HG02884 (cell line): Measurements from ENCODE around the gene TPI1.
A peak's percentile ranks its signal among the peaks of the same experiment; 100 is the strongest.

ENCODE experiments used
- ATAC-seq: cut with Tn5 transposase; IDR thresholded peaks from one replicate; pipeline ENCODE4 v1.9.1; 2021; ENCODE audit warnings: mild to moderate bottlenecking, moderate library complexity; ENCODE audit not compliant: unreplicated experiment

TPI1 gene

DNA sequence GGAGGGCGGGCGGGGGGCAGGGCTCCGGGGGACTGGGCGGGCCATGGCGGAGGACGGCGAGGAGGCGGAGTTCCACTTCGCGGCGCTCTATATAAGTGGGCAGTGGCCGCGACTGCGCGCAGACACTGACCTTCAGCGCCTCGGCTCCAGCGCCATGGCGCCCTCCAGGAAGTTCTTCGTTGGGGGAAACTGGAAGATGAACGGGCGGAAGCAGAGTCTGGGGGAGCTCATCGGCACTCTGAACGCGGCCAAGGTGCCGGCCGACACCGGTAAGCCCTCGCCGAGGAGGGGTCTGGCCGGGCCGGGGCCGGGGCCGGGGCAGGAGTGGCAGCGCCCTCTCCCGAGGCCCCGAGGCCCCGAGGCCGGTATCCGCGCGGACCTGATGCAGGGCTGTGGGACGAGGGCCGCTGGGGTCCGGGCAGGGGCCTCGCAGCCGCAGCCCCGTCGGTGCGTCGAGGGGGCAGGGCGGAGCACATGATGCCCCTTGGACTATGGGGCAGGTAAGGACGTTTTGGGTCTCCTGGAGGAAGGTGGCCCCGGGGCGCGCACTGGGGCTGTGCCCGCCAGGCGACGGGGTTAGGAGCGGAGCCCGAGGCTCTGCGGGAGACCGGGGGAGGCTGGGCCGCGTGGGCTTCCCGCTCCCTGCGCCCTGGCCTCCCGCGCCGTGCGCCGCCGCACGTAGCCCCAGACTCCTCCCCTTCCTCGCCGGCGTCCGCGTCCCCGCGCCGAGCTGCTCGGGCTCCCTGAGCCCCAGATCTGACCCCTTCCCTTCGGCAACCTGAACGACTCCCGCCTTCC lies at the start of gene TPI1:
TSS of gene TPI1 (plus strand) at position 119 of the 798 bp plus-strand sequence. CDS start at position 155, 36 bp downstream.
- peak; percentile 52 for ATAC-seq

DNA sequence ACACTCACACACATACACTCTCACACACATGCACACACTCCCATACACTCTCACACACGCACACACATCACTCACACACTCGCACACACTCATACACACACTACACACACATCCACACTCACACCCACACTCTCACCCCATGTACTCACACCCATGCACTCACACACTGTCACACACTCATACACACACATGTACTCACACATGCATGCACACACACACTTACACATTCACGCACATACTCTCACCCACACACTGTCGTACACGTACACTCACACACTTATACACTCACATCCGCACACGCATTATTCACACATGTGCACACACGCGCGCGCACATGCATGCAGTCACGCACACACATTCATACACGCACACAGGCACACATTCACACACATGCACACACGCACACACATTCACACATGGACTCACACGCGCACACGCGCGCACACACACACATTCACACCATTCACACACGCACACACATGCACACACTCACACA lies 49.6 kb upstream of the TPI1 start:
- no peak for ATAC-seq

DNA sequence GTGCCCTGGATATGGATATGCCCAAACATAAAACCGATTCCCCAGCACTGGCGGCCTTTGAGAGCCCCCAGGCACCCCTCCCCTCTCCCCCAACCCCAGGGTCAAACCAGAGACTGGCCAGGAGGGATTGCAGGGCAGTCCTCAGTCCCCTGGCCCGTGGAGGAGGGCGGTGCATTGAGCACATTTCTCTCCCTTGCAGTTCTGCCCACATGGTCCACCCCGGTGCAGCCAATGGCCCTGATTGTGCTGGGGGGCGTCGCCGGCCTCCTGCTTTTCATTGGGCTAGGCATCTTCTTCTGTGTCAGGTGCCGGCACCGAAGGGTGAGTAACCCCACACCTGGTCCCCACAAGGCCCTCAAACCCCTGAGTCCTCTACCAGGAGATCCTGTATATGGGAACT lies 49.1 kb upstream of the TPI1 start:
- ATAC-seq, result no peak

DNA sequence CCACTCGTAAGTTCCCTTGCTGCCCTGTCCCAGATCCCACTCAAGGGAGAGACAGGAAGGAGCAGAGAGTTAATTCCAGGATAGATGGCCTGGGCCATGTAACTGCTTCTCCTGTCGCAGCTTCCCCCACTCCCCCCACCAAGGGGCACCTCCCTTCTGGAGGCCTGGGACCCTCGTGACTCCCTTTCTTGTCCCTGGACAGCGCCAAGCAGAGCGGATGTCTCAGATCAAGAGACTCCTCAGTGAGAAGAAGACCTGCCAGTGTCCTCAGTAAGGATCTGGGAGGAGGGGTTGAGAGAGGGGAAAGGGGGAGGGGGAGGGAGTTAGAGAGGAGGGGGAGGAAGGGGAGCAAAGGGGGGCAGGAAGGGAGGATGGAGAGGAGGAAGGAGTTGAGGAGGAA lies 48.7 kb upstream of the TPI1 start:
- no peak for ATAC-seq

DNA sequence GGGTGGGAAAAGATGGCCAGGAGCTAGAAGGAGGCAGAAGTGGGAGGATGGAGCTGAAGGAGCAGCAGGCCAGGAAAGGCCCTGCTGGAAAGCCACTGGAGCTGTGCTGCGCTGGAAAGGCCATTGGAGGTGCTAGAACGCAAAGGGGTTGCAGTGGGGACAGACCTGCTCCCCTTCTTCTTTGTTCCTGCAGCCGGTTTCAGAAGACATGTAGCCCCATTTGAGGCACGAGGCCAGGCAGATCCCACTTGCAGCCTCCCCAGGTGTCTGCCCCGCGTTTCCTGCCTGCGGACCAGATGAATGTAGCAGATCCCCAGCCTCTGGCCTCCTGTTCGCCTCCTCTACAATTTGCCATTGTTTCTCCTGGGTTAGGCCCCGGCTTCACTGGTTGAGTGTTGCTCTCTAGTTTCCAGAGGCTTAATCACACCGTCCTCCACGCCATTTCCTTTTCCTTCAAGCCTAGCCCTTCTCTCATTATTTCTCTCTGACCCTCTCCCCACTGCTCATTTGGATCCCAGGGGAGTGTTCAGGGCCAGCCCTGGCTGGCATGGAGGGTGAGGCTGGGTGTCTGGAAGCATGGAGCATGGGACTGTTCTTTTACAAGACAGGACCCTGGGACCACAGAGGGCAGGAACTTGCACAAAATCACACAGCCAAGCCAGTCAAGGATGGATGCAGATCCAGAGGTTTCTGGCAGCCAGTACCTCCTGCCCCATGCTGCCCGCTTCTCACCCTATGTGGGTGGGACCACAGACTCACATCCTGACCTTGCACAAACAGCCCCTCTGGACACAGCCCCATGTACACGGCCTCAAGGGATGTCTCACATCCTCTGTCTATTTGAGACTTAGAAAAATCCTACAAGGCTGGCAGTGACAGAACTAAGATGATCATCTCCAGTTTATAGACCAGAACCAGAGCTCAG lies 48.0 kb upstream of the TPI1 start:
- no peak for ATAC-seq

DNA sequence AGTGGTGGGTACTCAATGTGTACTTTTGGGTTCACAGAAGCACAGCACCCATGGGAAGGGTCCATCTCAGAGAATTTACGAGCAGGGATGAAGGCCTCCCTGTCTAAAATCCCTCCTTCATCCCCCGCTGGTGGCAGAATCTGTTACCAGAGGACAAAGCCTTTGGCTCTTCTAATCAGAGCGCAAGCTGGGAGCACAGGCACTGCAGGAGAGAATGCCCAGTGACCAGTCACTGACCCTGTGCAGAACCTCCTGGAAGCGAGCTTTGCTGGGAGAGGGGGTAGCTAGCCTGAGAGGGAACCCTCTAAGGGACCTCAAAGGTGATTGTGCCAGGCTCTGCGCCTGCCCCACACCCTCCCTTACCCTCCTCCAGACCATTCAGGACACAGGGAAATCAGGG lies 47.2 kb upstream of the TPI1 start:
- ATAC-seq, result no peak

DNA sequence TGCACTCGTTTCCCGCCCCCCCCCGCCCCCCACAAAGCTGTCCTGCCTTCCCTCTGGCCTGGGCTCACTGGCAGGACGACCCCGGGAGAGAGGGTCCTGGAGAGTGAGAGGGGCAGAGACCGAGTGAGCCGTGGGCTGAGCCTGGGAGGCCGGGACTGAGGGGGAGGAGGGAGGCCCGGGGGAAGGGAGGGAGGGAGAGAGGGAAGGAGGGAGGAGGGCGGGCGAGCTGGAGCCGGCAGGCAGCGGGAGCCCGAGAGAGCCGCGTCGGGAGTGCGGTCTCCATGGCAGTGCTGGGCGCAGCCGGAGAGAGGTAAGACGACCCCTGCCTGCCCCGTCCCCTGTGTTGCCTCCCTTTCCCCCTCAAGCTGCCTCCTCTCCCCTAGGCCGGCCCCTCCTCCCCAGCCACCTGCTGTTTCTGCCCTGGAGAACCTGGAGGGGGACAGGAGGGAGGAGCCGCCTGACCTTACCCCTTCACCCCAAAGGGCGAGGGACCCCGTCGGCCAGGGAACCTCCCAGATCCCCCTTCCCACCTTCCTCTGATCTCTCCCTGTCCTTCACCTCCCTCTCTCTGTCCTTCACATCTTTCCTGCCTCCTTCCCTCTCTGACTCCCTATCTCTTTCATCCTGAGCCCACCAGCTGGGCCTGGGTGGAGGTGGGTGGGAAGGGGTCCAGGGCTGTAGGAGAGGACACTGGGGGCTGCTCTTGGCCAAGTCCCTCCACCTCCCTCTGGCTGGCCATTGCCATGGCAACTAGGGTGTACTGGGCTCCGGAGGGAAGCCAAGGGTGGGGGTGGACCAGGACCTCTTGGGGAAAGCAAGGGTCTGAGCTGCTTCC lies 45.5 kb upstream of the TPI1 start, which contains the start of gene GPR162:
TSS of gene GPR162 (plus strand) at position 231 of the 835 bp plus-strand sequence. CDS start 2,078 bp downstream, outside the sequence.
- no peak for ATAC-seq

DNA sequence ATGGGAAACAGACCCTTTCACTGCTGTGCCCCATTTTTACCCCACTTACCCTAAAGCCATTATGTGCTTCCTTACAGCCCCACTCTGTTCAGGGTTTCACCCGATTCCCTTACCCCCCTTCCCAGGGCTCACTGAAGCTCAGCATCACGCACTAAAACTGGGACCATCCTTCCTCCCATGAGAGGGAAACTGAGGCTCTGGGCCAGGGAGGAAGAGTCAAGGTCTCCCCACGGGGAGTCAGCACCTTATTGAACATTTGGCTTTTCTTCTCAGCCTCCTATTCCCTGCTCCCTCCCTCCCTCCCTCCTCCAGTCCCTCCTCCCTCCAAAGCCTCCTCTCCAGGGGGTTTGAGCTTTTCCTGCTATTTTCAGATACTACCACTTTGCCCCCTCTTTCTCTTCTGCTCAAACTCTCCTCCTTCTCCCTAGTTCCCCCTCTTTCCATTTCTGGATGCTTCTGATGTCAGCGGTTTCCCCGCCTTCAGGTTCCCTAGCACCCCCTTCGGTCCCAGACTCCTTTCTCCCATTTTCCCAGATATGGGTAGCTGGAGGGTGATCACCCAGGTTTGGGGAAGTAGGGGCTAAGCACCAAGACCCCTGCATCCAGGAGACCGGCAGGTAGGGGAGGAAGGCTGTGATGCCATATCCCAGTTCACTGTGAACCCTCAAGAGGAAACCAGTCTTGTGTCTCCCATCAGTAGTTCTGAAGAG lies 44.8 kb upstream of the TPI1 start:
- no peak for ATAC-seq

DNA sequence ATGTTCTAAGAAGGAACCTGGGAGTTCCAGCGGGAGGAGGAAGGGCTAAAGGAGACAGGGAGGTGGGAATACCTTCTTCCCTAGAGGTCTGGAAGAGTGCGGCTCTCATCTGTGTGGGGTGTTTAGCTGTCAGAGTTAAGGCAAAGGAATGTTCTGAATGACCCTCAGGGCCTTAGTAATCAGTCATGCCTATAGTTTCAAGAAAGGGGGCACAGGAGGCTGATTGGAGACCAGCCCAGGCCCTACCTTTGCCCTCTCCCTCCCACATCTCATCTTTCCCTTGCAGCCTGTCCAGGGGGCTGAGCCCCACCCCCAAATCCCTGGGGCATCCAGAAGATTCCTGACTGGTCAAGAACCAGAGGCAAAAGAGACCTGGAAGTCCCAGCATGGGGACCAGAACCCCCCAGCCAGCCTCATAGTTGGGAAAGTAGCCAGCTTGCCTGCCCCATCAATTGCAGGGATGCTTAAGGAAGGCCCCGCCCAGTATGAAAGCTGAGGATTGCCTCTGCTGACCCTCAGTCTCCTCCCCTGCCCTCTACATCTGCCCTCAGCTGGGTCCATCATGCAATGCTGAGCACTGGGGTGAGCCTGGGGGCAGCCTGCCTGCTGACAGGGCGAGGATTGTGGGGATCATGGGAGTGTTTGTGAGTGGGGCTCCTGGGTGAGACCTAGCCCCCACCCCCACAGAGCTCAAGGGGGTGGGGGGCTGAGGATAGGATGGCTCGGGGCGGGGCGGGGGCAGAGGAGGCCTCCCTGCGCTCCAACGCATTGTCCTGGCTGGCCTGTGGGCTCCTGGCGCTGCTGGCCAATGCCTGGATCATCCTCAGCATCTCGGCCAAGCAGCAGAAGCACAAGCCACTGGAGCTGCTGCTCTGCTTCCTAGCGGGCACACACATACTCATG lies 43.9 kb upstream of the TPI1 start:
- no peak for ATAC-seq

DNA sequence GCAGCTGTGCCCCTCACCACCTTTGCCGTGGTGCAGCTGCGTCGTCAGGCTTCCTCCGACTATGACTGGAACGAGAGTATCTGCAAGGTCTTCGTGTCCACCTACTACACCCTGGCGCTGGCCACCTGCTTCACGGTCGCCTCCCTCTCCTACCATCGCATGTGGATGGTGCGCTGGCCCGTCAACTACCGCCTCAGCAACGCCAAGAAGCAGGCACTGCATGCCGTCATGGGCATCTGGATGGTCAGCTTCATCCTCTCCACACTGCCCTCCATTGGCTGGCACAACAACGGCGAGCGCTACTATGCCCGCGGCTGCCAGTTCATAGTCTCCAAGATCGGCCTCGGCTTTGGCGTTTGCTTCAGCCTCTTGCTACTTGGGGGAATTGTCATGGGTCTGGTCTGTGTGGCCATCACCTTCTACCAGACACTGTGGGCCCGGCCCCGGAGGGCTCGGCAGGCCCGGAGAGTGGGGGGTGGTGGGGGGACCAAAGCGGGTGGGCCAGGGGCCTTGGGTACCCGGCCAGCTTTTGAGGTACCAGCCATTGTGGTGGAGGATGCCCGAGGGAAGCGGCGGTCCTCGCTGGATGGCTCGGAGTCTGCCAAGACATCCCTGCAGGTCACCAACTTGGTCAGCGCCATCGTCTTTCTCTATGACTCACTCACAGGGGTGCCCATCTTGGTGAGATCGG lies 43.1 kb upstream of the TPI1 start:
- ATAC-seq, result no peak

DNA sequence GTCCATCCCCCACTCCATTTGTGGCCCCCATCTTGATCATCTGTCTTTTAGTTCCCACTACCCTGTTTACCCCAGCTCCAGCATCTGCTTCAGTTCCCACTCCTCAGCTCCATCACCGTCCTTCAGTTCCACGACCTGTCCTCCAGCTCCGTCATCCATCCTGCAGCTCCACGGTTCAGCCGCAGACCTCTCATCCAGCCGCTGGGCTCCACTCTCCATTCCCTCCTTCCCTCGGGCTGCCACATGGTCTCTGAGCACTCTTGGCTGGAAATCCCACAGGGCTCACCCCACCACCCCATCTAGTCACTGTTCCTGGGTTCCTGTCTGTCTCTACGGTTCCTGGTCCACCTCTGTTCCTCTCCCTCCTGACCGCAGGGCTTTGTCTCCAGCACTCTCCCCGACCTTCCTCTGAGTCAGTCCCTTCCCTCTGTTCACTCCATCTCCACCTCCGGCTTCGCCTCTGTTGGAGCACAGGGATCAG lies 42.4 kb upstream of the TPI1 start:
- ATAC-seq, result no peak

DNA sequence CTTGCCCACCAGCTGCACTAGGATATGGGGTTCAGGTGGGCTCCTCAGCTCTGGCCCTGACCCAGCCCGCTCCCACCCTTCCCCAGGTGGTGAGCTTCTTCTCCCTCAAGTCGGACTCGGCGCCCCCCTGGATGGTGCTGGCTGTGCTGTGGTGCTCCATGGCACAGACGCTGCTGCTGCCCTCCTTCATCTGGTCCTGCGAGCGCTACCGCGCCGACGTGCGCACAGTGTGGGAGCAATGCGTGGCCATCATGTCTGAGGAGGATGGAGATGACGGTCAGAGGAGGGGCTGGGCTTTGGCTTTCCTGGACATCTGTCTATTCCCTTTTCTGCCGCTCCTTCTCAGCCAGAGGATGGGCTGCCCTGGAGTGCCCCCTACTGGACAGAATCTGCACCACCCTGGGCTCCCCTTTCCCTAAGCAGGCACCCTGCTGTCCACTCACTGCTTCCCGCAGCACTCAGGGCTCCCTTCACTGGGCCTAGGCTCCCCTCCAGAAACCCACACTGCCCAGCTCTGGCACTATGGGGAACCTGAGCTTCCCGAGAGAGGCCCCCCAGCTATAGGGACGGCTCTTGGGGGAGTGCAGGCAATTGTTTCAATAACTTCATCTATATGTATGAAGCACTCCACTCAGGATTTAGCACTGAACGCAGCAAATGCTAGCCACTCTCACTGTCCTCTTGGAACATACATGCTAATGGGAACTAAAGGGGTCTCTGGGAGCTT lies 41.8 kb upstream of the TPI1 start:
- no peak for ATAC-seq

DNA sequence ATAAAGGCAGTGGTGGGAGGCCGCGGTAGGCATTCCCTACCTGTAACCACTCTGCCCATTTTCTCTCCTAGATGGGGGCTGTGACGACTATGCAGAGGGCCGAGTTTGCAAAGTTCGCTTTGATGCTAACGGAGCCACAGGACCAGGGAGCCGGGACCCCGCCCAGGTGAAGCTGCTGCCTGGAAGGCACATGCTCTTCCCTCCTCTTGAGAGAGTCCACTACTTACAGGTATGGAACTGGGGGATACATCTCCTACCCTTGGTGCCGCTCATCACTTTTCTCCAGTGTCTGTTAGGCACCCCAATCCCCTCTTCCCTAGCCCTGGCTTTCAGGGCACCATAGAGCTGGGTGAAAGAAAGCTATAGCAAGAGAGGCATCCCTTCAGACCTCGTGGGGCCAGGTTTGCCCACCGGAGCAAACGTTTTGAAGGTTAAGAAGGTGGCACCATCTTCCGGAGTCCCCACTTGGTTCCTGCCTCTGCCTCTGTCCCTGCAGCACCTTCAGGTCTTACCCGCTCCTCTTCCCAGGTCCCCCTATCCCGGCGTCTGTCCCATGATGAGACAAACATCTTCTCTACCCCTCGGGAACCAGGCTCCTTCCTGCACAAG lies 41.1 kb upstream of the TPI1 start:
- no peak for ATAC-seq

DNA sequence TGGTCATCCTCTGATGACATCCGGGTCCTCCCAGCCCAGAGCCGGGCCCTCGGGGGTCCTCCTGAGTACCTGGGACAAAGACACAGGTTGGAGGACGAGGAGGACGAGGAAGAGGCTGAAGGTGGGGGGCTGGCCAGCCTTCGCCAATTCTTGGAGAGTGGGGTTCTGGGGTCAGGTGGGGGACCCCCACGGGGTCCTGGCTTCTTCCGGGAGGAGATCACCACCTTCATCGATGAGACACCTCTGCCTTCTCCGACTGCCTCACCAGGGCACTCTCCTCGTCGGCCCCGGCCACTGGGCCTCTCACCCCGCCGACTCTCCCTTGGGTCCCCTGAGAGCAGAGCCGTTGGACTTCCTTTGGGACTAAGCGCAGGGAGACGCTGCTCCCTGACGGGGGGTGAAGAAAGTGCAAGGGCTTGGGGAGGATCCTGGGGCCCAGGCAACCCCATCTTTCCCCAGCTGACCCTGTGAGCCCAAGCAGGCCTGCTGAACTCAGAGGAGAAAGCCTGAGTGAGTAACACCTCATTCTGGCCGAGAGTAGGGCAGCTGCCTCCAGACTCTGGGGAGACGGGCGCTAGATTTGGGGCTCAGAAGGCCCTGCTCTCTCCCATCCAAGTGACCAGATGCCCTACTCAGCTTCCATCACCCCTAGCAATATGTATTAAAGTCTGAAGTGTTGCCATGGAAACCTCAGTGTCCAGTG lies 40.4 kb upstream of the TPI1 start:
- no peak for ATAC-seq

DNA sequence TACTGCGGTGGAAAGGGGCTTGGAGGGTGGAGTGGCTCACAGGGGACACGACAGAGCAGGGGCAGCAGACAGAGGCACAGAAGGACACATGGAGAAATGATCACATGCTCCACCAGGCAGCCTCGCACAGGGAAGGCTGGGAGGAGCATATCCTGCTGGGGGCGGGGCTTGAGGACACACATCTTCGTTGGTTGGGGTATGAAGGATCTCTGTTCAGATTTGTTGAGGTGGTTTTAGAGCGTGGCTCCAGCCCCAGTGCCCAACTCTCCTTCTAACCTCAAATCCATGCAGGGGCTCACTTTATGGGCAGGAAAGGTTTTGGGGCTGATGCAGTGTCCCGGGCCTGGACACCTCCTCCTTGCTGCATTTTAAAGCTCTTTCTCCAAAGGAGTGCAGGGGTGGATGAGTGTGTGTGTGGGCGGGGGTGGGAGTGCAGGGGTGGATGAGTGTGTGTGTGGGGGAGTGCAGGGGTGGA lies 39.9 kb upstream of the TPI1 start:
- no peak for ATAC-seq

DNA sequence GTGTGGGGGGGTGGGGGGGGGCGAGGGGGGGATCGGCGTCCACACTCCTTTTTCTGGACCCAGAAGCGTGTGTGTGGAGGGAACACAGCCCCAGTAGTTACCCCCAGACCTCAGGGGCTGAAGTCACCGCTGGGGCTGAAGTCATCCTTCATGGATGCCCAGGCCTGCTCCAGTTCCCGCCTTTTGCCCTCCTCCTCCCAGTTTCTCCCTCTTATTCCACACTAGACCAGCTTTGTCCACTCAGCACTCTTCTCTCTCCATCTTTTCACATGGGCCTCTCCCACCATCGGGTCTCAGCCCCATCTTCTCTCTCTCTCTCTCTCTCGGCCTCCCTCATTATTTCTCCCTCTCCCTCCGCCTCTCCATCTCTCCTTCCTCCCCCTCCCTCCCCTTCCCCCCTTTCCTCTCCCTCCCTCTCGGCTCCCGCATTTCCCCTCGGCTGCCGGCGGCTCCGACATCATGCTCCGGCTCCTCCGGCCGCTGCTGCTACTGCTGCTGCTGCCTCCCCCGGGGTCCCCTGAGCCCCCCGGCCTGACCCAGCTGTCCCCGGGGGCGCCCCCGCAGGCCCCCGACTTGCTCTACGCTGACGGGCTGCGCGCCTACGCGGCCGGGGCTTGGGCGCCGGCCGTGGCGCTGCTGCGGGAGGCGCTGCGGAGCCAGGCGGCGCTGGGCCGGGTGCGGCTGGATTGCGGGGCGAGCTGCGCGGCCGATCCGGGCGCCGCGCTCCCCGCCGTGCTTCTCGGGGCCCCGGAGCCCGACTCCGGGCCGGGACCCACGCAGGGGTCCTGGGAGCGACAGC lies 39.1 kb upstream of the TPI1 start, which contains the start of gene P3H3:
TSS of gene P3H3 (plus strand) at position 426 of the 799 bp plus-strand sequence. CDS start at position 460, 34 bp downstream.
- ATAC-seq, result no peak
